Right lobe of liver (tissue), 6 donors: ENCODE measurements around the gene AKR1C8. TPM values are rescaled to one million over a fixed set of nuclear protein-coding genes. Genes with fewer than 3 reads are reported as not detected.
"Not testable (repeated sequence)": the region's sequence is repeated elsewhere in the genome, so short reads cannot be mapped to it uniquely, and the experiment has no call there.

Experiments
- ATAC-seq, 4 donors: fragments of 200-7000 bp; cut with Tn5 transposase; one replicate each; pipeline ENCODE4 v1.9.1; 2020; ENCODE audit warnings: mild to moderate bottlenecking in 4 of 4, moderate library complexity in 4 of 4
- DNase-seq, 3 donors: peaks; one replicate each; pipeline ENCODE4 v3.0.0-alpha.2; 2020
- H3K27ac ChIP-seq, 3 donors: fragments of 200-600 bp; one replicate each; pipeline ENCODE4 v1.8.0; 2022
- H3K27me3 ChIP-seq, 2 donors: fragments of 200-600 bp; one replicate each; pipeline ENCODE4 v1.8.0; 2022
- H3K36me3 ChIP-seq, 4 donors: fragments of 200-600 bp; sonication (generic) in 1 of 4; one replicate each; pipeline versions ENCODE4 v1.5.1 to v1.8.0; 2017 to 2022; ENCODE audit warnings: control low read depth in 1 of 4
- H3K4me1 ChIP-seq, 4 donors: fragments of 200-600 bp; sonication (generic) in 1 of 4; one replicate each; pipeline versions ENCODE4 v1.5.1 to v1.8.0; 2017 to 2022; ENCODE audit warnings: control low read depth in 1 of 4
- H3K4me3 ChIP-seq, 3 donors: fragments of 200-600 bp; one replicate each; pipeline ENCODE4 v1.8.0; 2022
- H3K9me3 ChIP-seq, 4 donors: fragments of 200-600 bp; sonication (generic) in 1 of 4; one replicate each; pipeline versions ENCODE4 v1.5.1 to v1.8.0; 2017 to 2022; ENCODE audit warnings: control low read depth in 1 of 4
- POLR2A ChIP-seq: fragments of 450-650 bp; IDR thresholded peaks from one replicate; pipeline ENCODE4 v1.6.1; 2017; ENCODE audit warnings: antibody characterized with exemption, mild to moderate bottlenecking
- WGBS: methylation state at CpG from one replicate; pipeline ENCODE4 v1.1.6; 2018; ENCODE audit warnings: low coverage, low lambda C conversion rate; ENCODE audit not compliant: insufficient coverage; ENCODE audit errors: missing lambda C conversion rate; 5-methylcytosine and 5-hydroxymethylcytosine counted together
- intact Hi-C, 2 donors: fragments of 100-400 bp; cut with DNase I; formaldehyde crosslinking; loops; one replicate each; pipeline versions ENCODE4 v1.11.2 to v1.14.1; 2022
- total RNA-seq, 6 experiments: library from RNA; depleted of rRNA in 2 of 6; stranded (reverse); fragments of >200 nt in 2 of 6; fragmentation: NEBNext Ultra II Directional in 3 of 6; extraction: Animal tissue kit (Norgen Biotek cat#: 25700) in 3 of 6; gene quantifications; one replicate each; pipeline versions ENCODE4 v1.1.0 to v1.2.4, GENCODE V29; 2016 to 2023
- TF ChIP-seq, protein P1 (sequence below), 4 donors: fragments of 200-600 bp in 3 of 4; fragments of 450-650 bp in 1 of 4; IDR thresholded peaks; one replicate each; pipeline versions ENCODE4 v1.5.1 to v1.8.0; 2016 to 2022; ENCODE audit warnings: antibody characterized with exemption in 4 of 4, mild to moderate bottlenecking in 2 of 4
- donor health status: DM: no; HTN: yes; CAD: no.
- donor health status: DM: no; HTN: no; CAD: no.
- donor health status: DM: no; HTN: no; CAD: no.
- donor health status: DM: no; HTN: yes; CAD: no.
- donor health status: DM: no; HTN: yes; CAD: no.

Gene AKR1C8
- total RNA-seq, 6 experiments from 2014 or later: 6.4 to 25.1 (median 12.5) TPM

GRCh38 chr10:5219262-5219661 is 34.3 kb upstream of the AKR1C8 start:
- H3K4me3 ChIP-seq: no peak overlapping the region
- intact Hi-C loops: loop anchor here in 1 of 2 donors (10.0 kb wide), 1 partner anchor 46 kb away; no protein-coding TSS in a partner anchor
- peaks cover 0 to 38% (median 17%) of the 10 kb centered on the region in 4 donors for H3K36me3 ChIP-seq
- ATAC-seq (no peak), DNase-seq (no peak)
- no peak for TF ChIP-seq POLR2A
- TF ChIP-seq, protein P1, sequence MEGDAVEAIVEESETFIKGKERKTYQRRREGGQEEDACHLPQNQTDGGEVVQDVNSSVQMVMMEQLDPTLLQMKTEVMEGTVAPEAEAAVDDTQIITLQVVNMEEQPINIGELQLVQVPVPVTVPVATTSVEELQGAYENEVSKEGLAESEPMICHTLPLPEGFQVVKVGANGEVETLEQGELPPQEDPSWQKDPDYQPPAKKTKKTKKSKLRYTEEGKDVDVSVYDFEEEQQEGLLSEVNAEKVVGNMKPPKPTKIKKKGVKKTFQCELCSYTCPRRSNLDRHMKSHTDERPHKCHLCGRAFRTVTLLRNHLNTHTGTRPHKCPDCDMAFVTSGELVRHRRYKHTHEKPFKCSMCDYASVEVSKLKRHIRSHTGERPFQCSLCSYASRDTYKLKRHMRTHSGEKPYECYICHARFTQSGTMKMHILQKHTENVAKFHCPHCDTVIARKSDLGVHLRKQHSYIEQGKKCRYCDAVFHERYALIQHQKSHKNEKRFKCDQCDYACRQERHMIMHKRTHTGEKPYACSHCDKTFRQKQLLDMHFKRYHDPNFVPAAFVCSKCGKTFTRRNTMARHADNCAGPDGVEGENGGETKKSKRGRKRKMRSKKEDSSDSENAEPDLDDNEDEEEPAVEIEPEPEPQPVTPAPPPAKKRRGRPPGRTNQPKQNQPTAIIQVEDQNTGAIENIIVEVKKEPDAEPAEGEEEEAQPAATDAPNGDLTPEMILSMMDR (IDR thresholded peaks at IDR 0.05): no peak
- no peaks in the 10 kb centered on the region for H3K4me1 ChIP-seq
- H3K27ac ChIP-seq: no peak overlapping the region
- no peaks in the 10 kb centered on the region for H3K9me3 ChIP-seq
- WGBS: 70% methylated on average over 3 of the region's 3 CpGs
- no peaks in the 10 kb centered on the region for H3K27me3 ChIP-seq

GRCh38 chr10:5216801-5217200 is 31.9 kb upstream of the AKR1C8 start:
- Histone ChIP-seq H3K4me3 (no peak overlapping the region), H3K4me1 (peaks cover 0 to 4% (median 2%) of the 10 kb centered on the region in 4 donors), H3K9me3 (no peaks in the 10 kb centered on the region), H3K27ac (peak overlapping the region in 2 of 3 donors; percentile 1 to 66), H3K27me3 (no peaks in the 10 kb centered on the region), H3K36me3 (peaks cover 0 to 45% (median 20%) of the 10 kb centered on the region in 4 donors)
- WGBS: 14% methylated on average over 1 of the region's 2 CpGs
- intact Hi-C loops: loop anchor here in 1 of 2 donors (10.0 kb wide), 1 partner anchor 48 kb away; no protein-coding TSS in a partner anchor
- TF ChIP-seq, protein P1 (IDR thresholded peaks at IDR 0.05): no peak
- no peak for TF ChIP-seq POLR2A
- ATAC-seq (peak; percentile 89 to 96 (median 94)), DNase-seq (peak in 1 of 3 donors; percentile 78)

GRCh38 chr10:5211696-5212536 is 27.0 kb upstream of the AKR1C8 start:
- Histone ChIP-seq H3K27ac (peak overlapping the region in 1 of 3 donors; percentile 6), H3K4me3 (no peak overlapping the region), H3K9me3 (no peaks in the 10 kb centered on the region), H3K27me3 (no peaks in the 10 kb centered on the region), H3K4me1 (peaks cover 0 to 11% (median 4%) of the 10 kb centered on the region in 4 donors), H3K36me3 (peaks cover 0 to 40% (median 5%) of the 10 kb centered on the region in 4 donors)
- DNase-seq (no peak), ATAC-seq (peak in 2 of 4 donors; percentile 15 to 51)
- TF ChIP-seq POLR2A: no peak
- TF ChIP-seq, protein P1 (IDR thresholded peaks at IDR 0.05): no peak
- intact Hi-C loops: loop anchor here in 1 of 2 donors (10.0 kb wide), 1 partner anchor 53 kb away; no protein-coding TSS in a partner anchor

GRCh38 chr10:5210261-5210660 is 25.3 kb upstream of the AKR1C8 start:
- intact Hi-C loops: loop anchor here in 1 of 2 donors (10.0 kb wide), 1 partner anchor 55 kb away; no protein-coding TSS in a partner anchor
- not testable (repeated sequence) for DNase-seq, H3K9me3 ChIP-seq, H3K27me3 ChIP-seq, H3K27ac ChIP-seq, H3K4me3 ChIP-seq
- peak in 2 of 4 donors; percentile 22 to 53 for ATAC-seq
- TF ChIP-seq, protein P1 (IDR thresholded peaks at IDR 0.05): peak; percentile 10 to 32 (median 22)
- H3K4me1 ChIP-seq: peaks cover 0 to 11% (median 4%) of the 10 kb centered on the region in 4 donors
- peaks cover 0 to 44% (median 14%) of the 10 kb centered on the region in 4 donors for H3K36me3 ChIP-seq
- WGBS: no CpG with 5 or more reads among the region's 1 CpG

DNA sequence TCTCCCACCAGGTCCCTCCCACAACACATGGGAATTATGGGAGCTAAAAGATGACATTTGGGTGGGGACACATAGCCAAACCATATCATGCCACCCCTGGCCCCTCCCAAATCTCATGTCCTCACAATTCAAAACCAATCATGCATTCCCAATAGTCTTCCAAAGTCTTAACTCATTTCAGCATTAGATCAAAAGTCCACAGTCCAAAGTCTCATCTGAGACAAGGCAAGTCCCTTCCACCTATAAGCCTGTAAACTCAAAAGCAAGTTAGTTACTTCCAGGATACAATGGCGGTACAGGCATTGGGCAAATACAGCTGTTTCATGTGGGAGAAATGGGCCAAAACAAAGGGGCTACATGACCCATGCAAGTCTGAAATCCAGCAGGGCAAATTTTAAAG is 24.8 kb upstream of the AKR1C8 start:
- not testable (repeated sequence) for H3K27ac ChIP-seq, ATAC-seq, H3K4me3 ChIP-seq, H3K9me3 ChIP-seq, DNase-seq, H3K27me3 ChIP-seq
- peaks cover 0 to 49% (median 17%) of the 10 kb centered on the region in 4 donors for H3K36me3 ChIP-seq
- peaks cover 0 to 11% (median 4%) of the 10 kb centered on the region in 4 donors for H3K4me1 ChIP-seq
- no CpG with 5 or more reads among the region's 1 CpG for WGBS
- intact Hi-C loops: loop anchor here in 1 of 2 donors (10.0 kb wide), 1 partner anchor 55 kb away; no protein-coding TSS in a partner anchor
